ENCODE results near the gene ENOX1. TPM values are rescaled to one million over a fixed set of nuclear protein-coding genes. Genes with fewer than 3 reads are reported as not detected.

ENOX1 gene
- total RNA-seq, 4 donors from 2014 or later = 3.6 to 18.7 (median 5.7) TPM

DNA sequence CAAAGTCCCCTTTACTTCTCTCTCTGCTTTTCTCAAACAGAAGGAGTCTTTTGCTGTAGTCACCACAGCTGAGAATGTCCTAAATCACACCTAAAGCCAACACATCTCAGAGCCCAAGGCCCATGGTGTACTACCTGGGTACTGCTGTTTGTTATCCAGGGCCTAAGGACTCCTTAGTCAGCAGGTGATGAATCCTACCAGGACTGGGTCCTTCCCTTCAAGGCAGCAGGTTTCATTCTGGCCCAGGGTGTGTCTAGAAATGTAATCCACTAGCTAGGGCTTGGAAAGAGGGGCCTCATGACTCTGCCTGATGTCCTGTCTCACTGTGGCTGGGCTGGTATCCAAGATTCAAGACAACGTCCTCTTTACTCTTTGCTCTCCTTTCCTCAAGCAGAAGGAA lies 36.2 kb upstream of the ENOX1 start:
- no peaks in the 10 kb centered on the region for H3K36me3 ChIP-seq
- H3K4me3 ChIP-seq = no peak overlapping the region
- no peaks in the 10 kb centered on the region for H3K4me1 ChIP-seq
- TF ChIP-seq CTCF (IDR thresholded peaks at IDR 0.05) (no peak), POLR2A (IDR thresholded peaks at IDR 0.05) (no peak)
- no peaks in the 10 kb centered on the region for H3K27me3 ChIP-seq
- H3K27ac ChIP-seq = no peak overlapping the region
- no peak for DNase-seq
- no peaks in the 10 kb centered on the region for H3K9me3 ChIP-seq
- intact Hi-C loops (cut with DNase I; ENCODE audit: low total_unique reads) = no loop called here

- no peaks in the 10 kb centered on the region for H3K4me1 ChIP-seq
- no peaks in the 10 kb centered on the region for H3K36me3 ChIP-seq
- H3K4me3 ChIP-seq = no peak overlapping the region
- H3K27me3 ChIP-seq = no peaks in the 10 kb centered on the region
- intact Hi-C loops (cut with DNase I; ENCODE audit: low total_unique reads) = no loop called here
- DNase-seq = no peak
- H3K27ac ChIP-seq = no peak overlapping the region
- TF ChIP-seq POLR2A (IDR thresholded peaks at IDR 0.05) (no peak), CTCF (IDR thresholded peaks at IDR 0.05) (no peak)
- no peaks in the 10 kb centered on the region for H3K9me3 ChIP-seq
Measured at GRCh38 chr13:43816401-43816889, 29.7 kb upstream of the ENOX1 start.

DNA sequence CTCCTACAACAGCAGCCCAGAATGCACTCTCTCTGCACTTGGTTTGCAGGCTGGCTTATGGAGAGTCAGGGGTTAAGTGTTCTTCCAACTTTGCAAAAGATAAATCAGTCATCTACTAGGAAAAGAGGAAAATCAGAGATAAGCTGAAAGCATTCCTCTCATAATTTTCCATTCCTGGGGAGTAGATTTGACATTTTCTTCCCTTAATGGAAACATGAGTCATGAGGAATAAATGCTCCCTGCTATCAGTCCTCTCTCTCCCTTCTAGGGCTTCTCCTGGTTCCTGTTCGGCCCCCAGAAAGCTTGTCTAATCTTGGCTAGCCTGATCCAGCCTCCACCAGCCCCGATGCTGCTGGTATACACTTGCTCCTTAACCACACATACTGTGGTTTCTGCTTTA lies 28.4 kb upstream of the ENOX1 start:
- no peak for TF ChIP-seq CTCF (IDR thresholded peaks at IDR 0.05)
- no peak for TF ChIP-seq POLR2A (IDR thresholded peaks at IDR 0.05)
- Histone ChIP-seq H3K36me3 (no peaks in the 10 kb centered on the region), H3K4me1 (no peaks in the 10 kb centered on the region), H3K27ac (peak overlapping the region; percentile 22 to 57), H3K9me3 (no peaks in the 10 kb centered on the region), H3K4me3 (no peak overlapping the region), H3K27me3 (no peaks in the 10 kb centered on the region)
- intact Hi-C loops (cut with DNase I; ENCODE audit: low total_unique reads) = no loop called here
- DNase-seq = no peak

DNA sequence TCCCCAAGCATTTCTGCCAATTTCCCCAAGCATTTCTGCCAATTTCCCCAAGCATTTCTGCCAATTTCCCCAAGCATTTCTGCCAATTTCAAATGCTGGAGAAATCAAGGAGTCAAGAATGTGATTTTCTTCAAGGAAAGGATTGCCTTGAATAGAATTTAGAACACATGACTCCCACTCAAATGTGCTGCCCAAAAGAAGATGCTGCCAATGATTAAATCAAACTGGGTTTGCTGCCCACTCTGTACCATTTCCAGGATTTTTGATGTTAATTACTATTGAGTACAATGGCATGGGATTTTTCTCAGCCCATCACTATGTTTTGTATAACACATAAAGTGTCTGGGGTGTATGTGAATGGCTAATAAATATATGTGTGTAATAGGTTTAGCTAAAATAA lies 21.9 kb upstream of the ENOX1 start:
- Histone ChIP-seq H3K4me1 (no peaks in the 10 kb centered on the region), H3K4me3 (no peak overlapping the region), H3K36me3 (no peaks in the 10 kb centered on the region), H3K27ac (no peak overlapping the region), H3K27me3 (no peaks in the 10 kb centered on the region), H3K9me3 (no peaks in the 10 kb centered on the region)
- TF ChIP-seq CTCF (IDR thresholded peaks at IDR 0.05) (no peak), POLR2A (IDR thresholded peaks at IDR 0.05) (no peak)
- intact Hi-C loops (cut with DNase I; ENCODE audit: low total_unique reads) = loop anchor here (10.0 kb wide), 1 partner anchor 724 kb away; no protein-coding TSS in a partner anchor
- DNase-seq = no peak

- Histone ChIP-seq H3K36me3 (no peaks in the 10 kb centered on the region), H3K4me1 (no peaks in the 10 kb centered on the region), H3K4me3 (no peak overlapping the region), H3K27me3 (no peaks in the 10 kb centered on the region), H3K27ac (no peak overlapping the region), H3K9me3 (no peaks in the 10 kb centered on the region)
- intact Hi-C loops (cut with DNase I; ENCODE audit: low total_unique reads) = loop anchor here (10.0 kb wide), 1 partner anchor 721 kb away; no protein-coding TSS in a partner anchor
- TF ChIP-seq POLR2A (IDR thresholded peaks at IDR 0.05) (no peak), CTCF (IDR thresholded peaks at IDR 0.05) (no peak)
- DNase-seq = no peak
Measured at GRCh38 chr13:43805681-43806128, 18.9 kb upstream of the ENOX1 start.
